ENCODE measurements around the gene ATXN8OS.
"Not testable (repeated sequence)": the region's sequence is repeated elsewhere in the genome, so short reads cannot be mapped to it uniquely, and the experiment has no call there.

DNA sequence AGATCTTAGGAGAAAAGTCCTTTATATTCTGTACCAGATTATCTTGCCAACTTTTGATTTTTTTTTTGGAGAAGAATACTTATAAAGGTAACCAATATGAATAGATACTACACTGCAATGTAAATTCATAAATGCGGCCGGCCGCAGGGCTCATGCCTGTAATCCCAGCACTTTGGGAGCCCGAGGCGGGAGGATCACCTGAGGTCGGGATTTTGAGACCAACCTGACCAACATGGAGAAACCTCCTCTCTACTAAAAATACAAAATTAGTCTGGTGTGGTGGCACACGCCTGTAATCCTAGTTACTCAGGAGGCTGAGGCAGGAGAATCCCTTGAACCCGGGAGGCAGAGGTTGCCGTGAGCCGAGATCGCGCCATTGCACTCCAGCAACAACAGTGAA lies 35.0 kb downstream of the ATXN8OS start:
- TF ChIP-seq, protein P1, sequence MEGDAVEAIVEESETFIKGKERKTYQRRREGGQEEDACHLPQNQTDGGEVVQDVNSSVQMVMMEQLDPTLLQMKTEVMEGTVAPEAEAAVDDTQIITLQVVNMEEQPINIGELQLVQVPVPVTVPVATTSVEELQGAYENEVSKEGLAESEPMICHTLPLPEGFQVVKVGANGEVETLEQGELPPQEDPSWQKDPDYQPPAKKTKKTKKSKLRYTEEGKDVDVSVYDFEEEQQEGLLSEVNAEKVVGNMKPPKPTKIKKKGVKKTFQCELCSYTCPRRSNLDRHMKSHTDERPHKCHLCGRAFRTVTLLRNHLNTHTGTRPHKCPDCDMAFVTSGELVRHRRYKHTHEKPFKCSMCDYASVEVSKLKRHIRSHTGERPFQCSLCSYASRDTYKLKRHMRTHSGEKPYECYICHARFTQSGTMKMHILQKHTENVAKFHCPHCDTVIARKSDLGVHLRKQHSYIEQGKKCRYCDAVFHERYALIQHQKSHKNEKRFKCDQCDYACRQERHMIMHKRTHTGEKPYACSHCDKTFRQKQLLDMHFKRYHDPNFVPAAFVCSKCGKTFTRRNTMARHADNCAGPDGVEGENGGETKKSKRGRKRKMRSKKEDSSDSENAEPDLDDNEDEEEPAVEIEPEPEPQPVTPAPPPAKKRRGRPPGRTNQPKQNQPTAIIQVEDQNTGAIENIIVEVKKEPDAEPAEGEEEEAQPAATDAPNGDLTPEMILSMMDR (IDR thresholded peaks at IDR 0.05), result not testable (repeated sequence)
- not testable (repeated sequence) for TF ChIP-seq POLR2A (IDR thresholded peaks at IDR 0.05)

Measured in uterus (tissue), 2 donors.